Measurements from ENCODE around the gene MACROD1.

DNA sequence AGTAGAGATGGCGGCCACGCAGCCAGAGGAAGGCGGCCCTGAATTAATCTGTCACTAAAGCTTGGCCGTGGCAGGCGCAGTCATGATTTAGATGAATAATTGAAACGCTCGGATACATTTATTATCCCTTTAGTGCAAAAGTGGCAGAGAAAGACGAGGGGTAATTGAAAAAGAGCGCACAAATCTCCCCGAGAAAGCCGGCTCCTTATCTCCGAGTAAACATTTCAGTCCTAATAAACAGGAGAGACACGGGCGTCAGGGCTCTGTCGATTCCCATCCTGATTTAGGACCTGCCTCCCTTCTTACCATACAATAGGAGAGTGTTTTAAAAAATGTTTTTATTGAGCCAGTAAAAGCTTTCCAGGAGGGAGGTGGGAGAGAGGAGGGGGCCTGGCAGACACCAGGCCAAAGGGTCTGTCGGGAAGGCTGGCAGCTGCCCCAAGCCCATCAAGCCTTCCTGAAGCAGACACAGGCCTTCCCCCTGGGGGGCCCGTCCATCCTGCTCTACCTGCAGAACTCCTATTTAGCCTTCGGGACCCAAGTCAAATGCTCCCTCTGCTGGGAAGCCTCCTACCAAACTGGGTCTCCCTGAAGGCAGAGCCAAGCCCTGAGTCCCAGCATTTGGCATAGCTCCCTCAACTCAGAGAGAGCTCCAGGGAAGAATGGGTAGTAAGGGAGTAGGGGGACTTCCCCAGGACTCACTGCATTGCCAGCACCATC, 156.8 kb downstream of the MACROD1 start:
- no peak for TF ChIP-seq TP53 (CRISPR knock-in tag; IDR thresholded peaks at IDR 0.05)
- TF ChIP-seq, protein P1, sequence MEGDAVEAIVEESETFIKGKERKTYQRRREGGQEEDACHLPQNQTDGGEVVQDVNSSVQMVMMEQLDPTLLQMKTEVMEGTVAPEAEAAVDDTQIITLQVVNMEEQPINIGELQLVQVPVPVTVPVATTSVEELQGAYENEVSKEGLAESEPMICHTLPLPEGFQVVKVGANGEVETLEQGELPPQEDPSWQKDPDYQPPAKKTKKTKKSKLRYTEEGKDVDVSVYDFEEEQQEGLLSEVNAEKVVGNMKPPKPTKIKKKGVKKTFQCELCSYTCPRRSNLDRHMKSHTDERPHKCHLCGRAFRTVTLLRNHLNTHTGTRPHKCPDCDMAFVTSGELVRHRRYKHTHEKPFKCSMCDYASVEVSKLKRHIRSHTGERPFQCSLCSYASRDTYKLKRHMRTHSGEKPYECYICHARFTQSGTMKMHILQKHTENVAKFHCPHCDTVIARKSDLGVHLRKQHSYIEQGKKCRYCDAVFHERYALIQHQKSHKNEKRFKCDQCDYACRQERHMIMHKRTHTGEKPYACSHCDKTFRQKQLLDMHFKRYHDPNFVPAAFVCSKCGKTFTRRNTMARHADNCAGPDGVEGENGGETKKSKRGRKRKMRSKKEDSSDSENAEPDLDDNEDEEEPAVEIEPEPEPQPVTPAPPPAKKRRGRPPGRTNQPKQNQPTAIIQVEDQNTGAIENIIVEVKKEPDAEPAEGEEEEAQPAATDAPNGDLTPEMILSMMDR (IDR thresholded peaks at IDR 0.05) = no peak
- TF ChIP-seq, protein P2, sequence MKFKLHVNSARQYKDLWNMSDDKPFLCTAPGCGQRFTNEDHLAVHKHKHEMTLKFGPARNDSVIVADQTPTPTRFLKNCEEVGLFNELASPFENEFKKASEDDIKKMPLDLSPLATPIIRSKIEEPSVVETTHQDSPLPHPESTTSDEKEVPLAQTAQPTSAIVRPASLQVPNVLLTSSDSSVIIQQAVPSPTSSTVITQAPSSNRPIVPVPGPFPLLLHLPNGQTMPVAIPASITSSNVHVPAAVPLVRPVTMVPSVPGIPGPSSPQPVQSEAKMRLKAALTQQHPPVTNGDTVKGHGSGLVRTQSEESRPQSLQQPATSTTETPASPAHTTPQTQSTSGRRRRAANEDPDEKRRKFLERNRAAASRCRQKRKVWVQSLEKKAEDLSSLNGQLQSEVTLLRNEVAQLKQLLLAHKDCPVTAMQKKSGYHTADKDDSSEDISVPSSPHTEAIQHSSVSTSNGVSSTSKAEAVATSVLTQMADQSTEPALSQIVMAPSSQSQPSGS (CRISPR knock-in tag; IDR thresholded peaks at IDR 0.05; ENCODE audit: borderline replicate concordance, low read depth) = no peak
- TF ChIP-seq, protein P3, sequence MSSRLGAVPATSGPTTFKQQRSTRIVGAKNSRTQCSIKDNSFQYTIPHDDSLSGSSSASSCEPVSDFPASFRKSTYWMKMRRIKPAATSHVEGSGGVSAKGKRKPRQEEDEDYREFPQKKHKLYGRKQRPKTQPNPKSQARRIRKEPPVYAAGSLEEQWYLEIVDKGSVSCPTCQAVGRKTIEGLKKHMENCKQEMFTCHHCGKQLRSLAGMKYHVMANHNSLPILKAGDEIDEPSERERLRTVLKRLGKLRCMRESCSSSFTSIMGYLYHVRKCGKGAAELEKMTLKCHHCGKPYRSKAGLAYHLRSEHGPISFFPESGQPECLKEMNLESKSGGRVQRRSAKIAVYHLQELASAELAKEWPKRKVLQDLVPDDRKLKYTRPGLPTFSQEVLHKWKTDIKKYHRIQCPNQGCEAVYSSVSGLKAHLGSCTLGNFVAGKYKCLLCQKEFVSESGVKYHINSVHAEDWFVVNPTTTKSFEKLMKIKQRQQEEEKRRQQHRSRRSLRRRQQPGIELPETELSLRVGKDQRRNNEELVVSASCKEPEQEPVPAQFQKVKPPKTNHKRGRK (CRISPR knock-in tag; IDR thresholded peaks at IDR 0.05; ENCODE audit: borderline replicate concordance) = no peak
- TF ChIP-seq, protein P4, sequence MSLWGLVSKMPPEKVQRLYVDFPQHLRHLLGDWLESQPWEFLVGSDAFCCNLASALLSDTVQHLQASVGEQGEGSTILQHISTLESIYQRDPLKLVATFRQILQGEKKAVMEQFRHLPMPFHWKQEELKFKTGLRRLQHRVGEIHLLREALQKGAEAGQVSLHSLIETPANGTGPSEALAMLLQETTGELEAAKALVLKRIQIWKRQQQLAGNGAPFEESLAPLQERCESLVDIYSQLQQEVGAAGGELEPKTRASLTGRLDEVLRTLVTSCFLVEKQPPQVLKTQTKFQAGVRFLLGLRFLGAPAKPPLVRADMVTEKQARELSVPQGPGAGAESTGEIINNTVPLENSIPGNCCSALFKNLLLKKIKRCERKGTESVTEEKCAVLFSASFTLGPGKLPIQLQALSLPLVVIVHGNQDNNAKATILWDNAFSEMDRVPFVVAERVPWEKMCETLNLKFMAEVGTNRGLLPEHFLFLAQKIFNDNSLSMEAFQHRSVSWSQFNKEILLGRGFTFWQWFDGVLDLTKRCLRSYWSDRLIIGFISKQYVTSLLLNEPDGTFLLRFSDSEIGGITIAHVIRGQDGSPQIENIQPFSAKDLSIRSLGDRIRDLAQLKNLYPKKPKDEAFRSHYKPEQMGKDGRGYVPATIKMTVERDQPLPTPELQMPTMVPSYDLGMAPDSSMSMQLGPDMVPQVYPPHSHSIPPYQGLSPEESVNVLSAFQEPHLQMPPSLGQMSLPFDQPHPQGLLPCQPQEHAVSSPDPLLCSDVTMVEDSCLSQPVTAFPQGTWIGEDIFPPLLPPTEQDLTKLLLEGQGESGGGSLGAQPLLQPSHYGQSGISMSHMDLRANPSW (CRISPR knock-in tag; conservative IDR thresholded peaks at IDR 0.05; ENCODE audit: low read depth) = no peak
- TF ChIP-seq, protein P5, sequence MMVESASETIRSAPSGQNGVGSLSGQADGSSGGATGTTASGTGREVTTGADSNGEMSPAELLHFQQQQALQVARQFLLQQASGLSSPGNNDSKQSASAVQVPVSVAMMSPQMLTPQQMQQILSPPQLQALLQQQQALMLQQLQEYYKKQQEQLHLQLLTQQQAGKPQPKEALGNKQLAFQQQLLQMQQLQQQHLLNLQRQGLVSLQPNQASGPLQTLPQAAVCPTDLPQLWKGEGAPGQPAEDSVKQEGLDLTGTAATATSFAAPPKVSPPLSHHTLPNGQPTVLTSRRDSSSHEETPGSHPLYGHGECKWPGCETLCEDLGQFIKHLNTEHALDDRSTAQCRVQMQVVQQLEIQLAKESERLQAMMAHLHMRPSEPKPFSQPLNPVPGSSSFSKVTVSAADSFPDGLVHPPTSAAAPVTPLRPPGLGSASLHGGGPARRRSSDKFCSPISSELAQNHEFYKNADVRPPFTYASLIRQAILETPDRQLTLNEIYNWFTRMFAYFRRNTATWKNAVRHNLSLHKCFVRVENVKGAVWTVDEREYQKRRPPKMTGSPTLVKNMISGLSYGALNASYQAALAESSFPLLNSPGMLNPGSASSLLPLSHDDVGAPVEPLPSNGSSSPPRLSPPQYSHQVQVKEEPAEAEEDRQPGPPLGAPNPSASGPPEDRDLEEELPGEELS (CRISPR knock-in tag; IDR thresholded peaks at IDR 0.05) = no peak
- TF ChIP-seq, protein P6, sequence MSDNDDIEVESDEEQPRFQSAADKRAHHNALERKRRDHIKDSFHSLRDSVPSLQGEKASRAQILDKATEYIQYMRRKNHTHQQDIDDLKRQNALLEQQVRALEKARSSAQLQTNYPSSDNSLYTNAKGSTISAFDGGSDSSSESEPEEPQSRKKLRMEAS (CRISPR knock-in tag; IDR thresholded peaks at IDR 0.05) = no peak

All from WTC11 (cell line).